K562 (cell line): Measurements from ENCODE around the gene LIN9. TPM values are rescaled to one million over a fixed set of nuclear protein-coding genes. Genes with fewer than 3 reads are reported as not detected.

Experiments
- CXXC5 ChIP-seq: fragments of 250-450 bp; sonication (Bioruptor Pico); IDR thresholded peaks from 2 replicates; pipeline ENCODE4 v1.8.0; 2022; ENCODE audit warnings: inconsistent platforms, mild to moderate bottlenecking, moderate library complexity
- DIDO1 ChIP-seq: fragments of 450-650 bp; IDR thresholded peaks from 2 replicates; pipeline ENCODE4 v1.6.1; 2016; ENCODE audit warnings: low read depth, missing biosample characterization, missing genetic modification characterization
- KLF16 ChIP-seq: IDR thresholded peaks from 2 replicates; pipeline ENCODE4 v1.6.1; 2016; ENCODE audit warnings: antibody characterized with exemption
- LEF1 ChIP-seq: fragments of 450-650 bp; IDR thresholded peaks from 2 replicates; pipeline ENCODE4 v1.6.1; 2016; ENCODE audit warnings: mild to moderate bottlenecking
- MYNN ChIP-seq, 2 experiments: sonication (generic); formaldehyde crosslinking in 1 of 2; IDR thresholded peaks; 2 replicates each; pipeline versions ENCODE4 v1.5.0 to v1.6.1; 2016 to 2020; ENCODE audit warnings: antibody characterized with exemption in 1 of 2, missing genetic modification reagents in 1 of 2
- NCOR1 ChIP-seq: fragments of 450-650 bp; IDR thresholded peaks from 2 replicates; pipeline ENCODE4 v1.6.1; 2016; ENCODE audit warnings: mild to moderate bottlenecking, moderate library complexity
- NELFE ChIP-seq: IDR thresholded peaks from 2 replicates; pipeline ENCODE4 v1.6.1; 2011; ENCODE audit warnings: mild to moderate bottlenecking; ENCODE audit not compliant: insufficient read depth, insufficient read length
- NR4A1 ChIP-seq, 2 experiments: fragments of 250-450 bp in 1 of 2; fragments of 450-650 bp in 1 of 2; sonication (Bioruptor Pico) in 1 of 2; IDR thresholded peaks; 2 replicates each; pipeline versions ENCODE4 v1.4.0 to v1.6.1; 2016 to 2020; ENCODE audit warnings: mild to moderate bottlenecking in 2 of 2, missing compliant biosample characterization in 1 of 2, missing genetic modification characterization in 1 of 2, moderate library complexity in 1 of 2
- PHF20 ChIP-seq: fragments of 450-650 bp; IDR thresholded peaks from 2 replicates; pipeline ENCODE4 v1.6.1; 2018; ENCODE audit not compliant: partially characterized antibody
- SMARCA4 ChIP-seq: fragments of 450-650 bp; IDR thresholded peaks from 2 replicates; pipeline ENCODE4 v1.6.1; 2016
- SMARCE1 ChIP-seq: fragments of 450-650 bp; IDR thresholded peaks from 2 replicates; pipeline ENCODE4 v1.7.1; 2016; ENCODE audit warnings: mild to moderate bottlenecking
- SOX6 ChIP-seq: fragments of 450-650 bp; IDR thresholded peaks from 2 replicates; pipeline ENCODE4 v1.6.1; 2014; ENCODE audit warnings: mild to moderate bottlenecking
- TARDBP ChIP-seq: fragments of 450-650 bp; IDR thresholded peaks from 2 replicates; pipeline ENCODE4 v1.6.1; 2016
- TBL1XR1 ChIP-seq, 2 experiments: IDR thresholded peaks; 2 replicates each; pipeline ENCODE4 v1.6.1; 2012; ENCODE audit warnings: improper control_type of control experiment in 2 of 2, low read length in 2 of 2, mild to moderate bottlenecking in 1 of 2
- ZNF41 ChIP-seq: fragments of 250-450 bp; sonication (Bioruptor Pico); conservative IDR thresholded peaks from 2 replicates; pipeline ENCODE4 v1.4.0; 2020; ENCODE audit warnings: mild to moderate bottlenecking
- ZNF77 ChIP-seq: fragments of 250-450 bp; sonication (Bioruptor Pico); IDR thresholded peaks from 2 replicates; pipeline ENCODE4 v1.5.0; 2020
- polyA plus RNA-seq, 8 experiments: library from polyadenylated mRNA; depleted of rRNA in 4 of 8; stranded (reverse) in 5 of 8; unstranded in 3 of 8; fragments of >200 nt; fragmentation: Nextera tagmentation in 2 of 8; fragmentation: Illumina TruSeq in 1 of 8; extraction: Ambion mirVana in 2 of 8; extraction: Trizol in 1 of 8; gene quantifications; 2 replicates each; pipeline versions ENCODE4 v1.2.1 to v1.2.3, GENCODE V29; 2011 to 2014; ENCODE audit warnings: inconsistent platforms in 1 of 8, missing spikeins in 1 of 8
- total RNA-seq, 7 experiments: library from RNA; depleted of rRNA in 6 of 7; stranded (reverse); fragments of >200 nt in 6 of 7; fragmentation: Illumina TruSeq in 2 of 7; extraction: Trizol in 2 of 7; gene quantifications; 2 replicates each; pipeline versions ENCODE4 v1.2.1 to v1.2.3, GENCODE V29; 2011 to 2021; ENCODE audit warnings: low replicate concordance in 1 of 7
- TF ChIP-seq, protein P1 (sequence below): fragments of 450-650 bp; IDR thresholded peaks from 2 replicates; pipeline ENCODE4 v1.6.1; 2017; ENCODE audit warnings: antibody characterized with exemption, mild to moderate bottlenecking
- TF ChIP-seq, protein P2 (sequence below): sonication (generic); formaldehyde crosslinking; IDR thresholded peaks from 2 replicates; pipeline ENCODE4 v1.9.0; 2022; ENCODE audit warnings: mild to moderate bottlenecking, missing genetic modification reagents

LIN9 gene
- total and polyA plus RNA-seq, 9 of the 15 experiments (the other 6 are each of a cell fraction or from before 2014, with no cell fraction given), result 18.8 to 33.0 (median 25.5) TPM

DNA sequence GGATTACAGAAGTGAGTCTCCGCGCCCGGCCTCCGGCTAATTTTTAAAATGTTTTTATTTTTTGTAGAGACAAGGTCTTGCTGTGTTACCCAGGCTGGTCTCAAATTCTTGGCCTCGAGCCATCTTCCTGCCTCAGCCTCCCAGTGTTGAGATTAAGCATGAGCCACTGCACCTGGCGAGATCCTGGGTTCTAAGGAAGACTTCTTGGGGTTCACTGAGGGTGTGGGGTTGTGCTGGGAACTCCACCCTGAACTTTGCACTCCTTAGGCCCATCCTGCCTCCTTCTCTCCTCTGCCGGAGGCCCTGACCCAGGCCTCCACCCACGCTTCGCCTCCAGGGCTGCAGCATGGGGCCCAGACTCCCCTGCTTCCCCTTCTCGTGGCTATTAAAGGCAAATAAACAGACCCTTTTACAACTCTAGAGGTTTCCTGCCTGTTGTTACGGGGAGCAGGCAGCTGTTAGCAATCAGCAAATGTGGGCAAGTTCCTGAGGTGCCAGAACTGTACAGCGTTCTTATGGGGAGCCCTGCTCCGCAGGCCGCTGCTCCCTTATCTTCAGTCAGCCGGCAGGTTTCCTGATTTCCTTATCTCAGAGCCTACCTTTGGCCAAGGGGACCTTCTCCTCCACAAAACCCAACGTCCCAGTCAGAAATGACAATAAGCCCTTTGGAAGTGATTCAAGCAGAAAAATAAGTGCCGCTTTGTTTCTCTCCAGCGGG lies 41.0 kb upstream of the LIN9 start (continued):
- TF ChIP-seq, protein P1, sequence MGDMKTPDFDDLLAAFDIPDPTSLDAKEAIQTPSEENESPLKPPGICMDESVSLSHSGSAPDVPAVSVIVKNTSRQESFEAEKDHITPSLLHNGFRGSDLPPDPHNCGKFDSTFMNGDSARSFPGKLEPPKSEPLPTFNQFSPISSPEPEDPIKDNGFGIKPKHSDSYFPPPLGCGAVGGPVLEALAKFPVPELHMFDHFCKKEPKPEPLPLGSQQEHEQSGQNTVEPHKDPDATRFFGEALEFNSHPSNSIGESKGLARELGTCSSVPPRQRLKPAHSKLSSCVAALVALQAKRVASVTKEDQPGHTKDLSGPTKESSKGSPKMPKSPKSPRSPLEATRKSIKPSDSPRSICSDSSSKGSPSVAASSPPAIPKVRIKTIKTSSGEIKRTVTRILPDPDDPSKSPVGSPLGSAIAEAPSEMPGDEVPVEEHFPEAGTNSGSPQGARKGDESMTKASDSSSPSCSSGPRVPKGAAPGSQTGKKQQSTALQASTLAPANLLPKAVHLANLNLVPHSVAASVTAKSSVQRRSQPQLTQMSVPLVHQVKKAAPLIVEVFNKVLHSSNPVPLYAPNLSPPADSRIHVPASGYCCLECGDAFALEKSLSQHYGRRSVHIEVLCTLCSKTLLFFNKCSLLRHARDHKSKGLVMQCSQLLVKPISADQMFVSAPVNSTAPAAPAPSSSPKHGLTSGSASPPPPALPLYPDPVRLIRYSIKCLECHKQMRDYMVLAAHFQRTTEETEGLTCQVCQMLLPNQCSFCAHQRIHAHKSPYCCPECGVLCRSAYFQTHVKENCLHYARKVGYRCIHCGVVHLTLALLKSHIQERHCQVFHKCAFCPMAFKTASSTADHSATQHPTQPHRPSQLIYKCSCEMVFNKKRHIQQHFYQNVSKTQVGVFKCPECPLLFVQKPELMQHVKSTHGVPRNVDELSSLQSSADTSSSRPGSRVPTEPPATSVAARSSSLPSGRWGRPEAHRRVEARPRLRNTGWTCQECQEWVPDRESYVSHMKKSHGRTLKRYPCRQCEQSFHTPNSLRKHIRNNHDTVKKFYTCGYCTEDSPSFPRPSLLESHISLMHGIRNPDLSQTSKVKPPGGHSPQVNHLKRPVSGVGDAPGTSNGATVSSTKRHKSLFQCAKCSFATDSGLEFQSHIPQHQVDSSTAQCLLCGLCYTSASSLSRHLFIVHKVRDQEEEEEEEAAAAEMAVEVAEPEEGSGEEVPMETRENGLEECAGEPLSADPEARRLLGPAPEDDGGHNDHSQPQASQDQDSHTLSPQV, result peak; percentile 57; the same call in 1 of the 2 replicates
- TF ChIP-seq DIDO1 (tag) (no peak), SOX6 (peak; percentile 78), NR4A1 (CRISPR knock-in tag; IDR thresholded peaks at IDR 0.05) (no peak), NR4A1 (tag; IDR thresholded peaks at IDR 0.05) (no peak), LEF1 (peak; percentile 46; the same call in 1 of the 2 replicates), TBL1XR1 (IDR thresholded peaks at IDR 0.05; ENCODE audit: low read length in 2 of 2) (peak in 1 of 2 experiments; percentile 14; a peak in 1 of 4 replicates), KLF16 (peak; percentile 65; the same call in 1 of the 2 replicates), NELFE (no peak), TARDBP (peak; percentile 39; the same call in 1 of the 2 replicates), SMARCE1 (peak; percentile 66), CXXC5 (CRISPR knock-in tag) (peak; percentile 79), ZNF77 (CRISPR knock-in tag) (no peak), SMARCA4 (peak; percentile 71; the same call in 1 of the 2 replicates), NCOR1 (peak; percentile 35; the same call in 1 of the 2 replicates), PHF20 (no peak), MYNN (IDR thresholded peaks at IDR 0.05) (0 out of 2 replicates have a peak, but pooled peaks have one; percentile 38), MYNN (CRISPR knock-in tag; IDR thresholded peaks at IDR 0.05) (no peak), ZNF41 (CRISPR knock-in tag) (0 out of 2 replicates have a peak, but pooled peaks have one; percentile 9)
- TF ChIP-seq, protein P2, sequence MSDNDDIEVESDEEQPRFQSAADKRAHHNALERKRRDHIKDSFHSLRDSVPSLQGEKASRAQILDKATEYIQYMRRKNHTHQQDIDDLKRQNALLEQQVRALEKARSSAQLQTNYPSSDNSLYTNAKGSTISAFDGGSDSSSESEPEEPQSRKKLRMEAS (CRISPR knock-in tag), result 0 out of 2 replicates have a peak, but pooled peaks have one; percentile 20
